Mucosa of descending colon (tissue), 3 donors: ENCODE measurements around the gene MPRIP. TPM values are rescaled to one million over a fixed set of nuclear protein-coding genes. Genes with fewer than 3 reads are reported as not detected.

Source experiments
- ATAC-seq: fragments of 200-7000 bp; cut with Tn5 transposase; one replicate; pipeline ENCODE4 v1.9.1; 2020; ENCODE audit warnings: mild to moderate bottlenecking, moderate library complexity
- DNase-seq, 3 donors: peaks; one replicate each; pipeline ENCODE4 v3.0.0-alpha.2; 2020
- H3K36me3 ChIP-seq: fragments of 200-600 bp; one replicate; pipeline ENCODE4 v1.8.0; 2021; ENCODE audit warnings: low read depth, mild to moderate bottlenecking
- H3K4me1 ChIP-seq: fragments of 200-600 bp; one replicate; pipeline ENCODE4 v1.8.0; 2021; ENCODE audit warnings: low read depth, mild to moderate bottlenecking
- H3K4me3 ChIP-seq: fragments of 200-600 bp; one replicate; pipeline ENCODE4 v1.8.0; 2021; ENCODE audit warnings: mild to moderate bottlenecking
- H3K9me3 ChIP-seq: fragments of 200-600 bp; one replicate; pipeline ENCODE4 v1.8.0; 2021; ENCODE audit warnings: mild to moderate bottlenecking
- intact Hi-C, 2 donors: fragments of 100-400 bp; cut with DNase I in 1 of 2; cut with micrococcal nuclease in 1 of 2; formaldehyde crosslinking; loops; one replicate each; pipeline versions ENCODE4 v1.11.0 to v1.11.1; 2022; cut with DNase I, micrococcal nuclease
- total RNA-seq, 3 donors: library from RNA; stranded (reverse); fragmentation: NEBNext Ultra II Directional in 2 of 3; extraction: Animal tissue kit (Norgen Biotek cat#: 25700) in 2 of 3; gene quantifications; one replicate each; pipeline versions ENCODE4 v1.2.1 to v1.2.4, GENCODE V29; 2021 to 2023
- TF ChIP-seq, protein P1 (sequence below): fragments of 200-600 bp; IDR thresholded peaks from one replicate; pipeline ENCODE4 v1.8.0; 2022; ENCODE audit warnings: antibody characterized with exemption, mild to moderate bottlenecking
- donor health status: DM: no; HTN: no; CAD: no; lungs with moderate emphysema.
- donor health status: DM: no; HTN: no; CAD: no.
- donor health status: DM: no; HTN: yes; CAD: no.

The MPRIP gene
- total RNA-seq, 3 donors from 2014 or later = 150 to 249 (median 231) TPM

DNA sequence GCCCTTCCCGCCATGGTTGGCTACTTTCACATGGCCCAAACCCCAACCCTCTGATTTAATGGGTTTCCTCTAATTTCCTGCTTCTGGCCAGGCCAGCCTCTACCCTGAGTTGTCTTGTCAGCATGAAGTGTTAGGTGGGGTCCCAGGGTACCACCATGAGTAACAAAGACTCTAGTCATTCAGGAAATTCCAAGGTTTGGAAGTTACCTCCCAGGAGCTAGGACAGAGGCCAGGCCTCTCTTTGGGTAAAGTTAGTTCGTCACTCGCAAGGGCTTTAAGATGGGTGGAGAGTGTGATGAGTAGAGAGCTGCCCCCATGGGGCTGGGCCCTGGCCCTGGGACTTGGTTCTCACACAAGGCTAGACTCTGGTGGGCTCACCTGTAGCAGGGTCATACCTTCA lies 109.3 kb downstream of the MPRIP start:
- no peaks in the 10 kb centered on the region for H3K4me1 ChIP-seq
- DNase-seq = no peak
- no peaks in the 10 kb centered on the region for H3K9me3 ChIP-seq
- intact Hi-C loops = no loop called here
- TF ChIP-seq, protein P1, sequence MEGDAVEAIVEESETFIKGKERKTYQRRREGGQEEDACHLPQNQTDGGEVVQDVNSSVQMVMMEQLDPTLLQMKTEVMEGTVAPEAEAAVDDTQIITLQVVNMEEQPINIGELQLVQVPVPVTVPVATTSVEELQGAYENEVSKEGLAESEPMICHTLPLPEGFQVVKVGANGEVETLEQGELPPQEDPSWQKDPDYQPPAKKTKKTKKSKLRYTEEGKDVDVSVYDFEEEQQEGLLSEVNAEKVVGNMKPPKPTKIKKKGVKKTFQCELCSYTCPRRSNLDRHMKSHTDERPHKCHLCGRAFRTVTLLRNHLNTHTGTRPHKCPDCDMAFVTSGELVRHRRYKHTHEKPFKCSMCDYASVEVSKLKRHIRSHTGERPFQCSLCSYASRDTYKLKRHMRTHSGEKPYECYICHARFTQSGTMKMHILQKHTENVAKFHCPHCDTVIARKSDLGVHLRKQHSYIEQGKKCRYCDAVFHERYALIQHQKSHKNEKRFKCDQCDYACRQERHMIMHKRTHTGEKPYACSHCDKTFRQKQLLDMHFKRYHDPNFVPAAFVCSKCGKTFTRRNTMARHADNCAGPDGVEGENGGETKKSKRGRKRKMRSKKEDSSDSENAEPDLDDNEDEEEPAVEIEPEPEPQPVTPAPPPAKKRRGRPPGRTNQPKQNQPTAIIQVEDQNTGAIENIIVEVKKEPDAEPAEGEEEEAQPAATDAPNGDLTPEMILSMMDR = no peak
- no peak for ATAC-seq
- no peaks in the 10 kb centered on the region for H3K36me3 ChIP-seq
- no peak overlapping the region for H3K4me3 ChIP-seq

DNA sequence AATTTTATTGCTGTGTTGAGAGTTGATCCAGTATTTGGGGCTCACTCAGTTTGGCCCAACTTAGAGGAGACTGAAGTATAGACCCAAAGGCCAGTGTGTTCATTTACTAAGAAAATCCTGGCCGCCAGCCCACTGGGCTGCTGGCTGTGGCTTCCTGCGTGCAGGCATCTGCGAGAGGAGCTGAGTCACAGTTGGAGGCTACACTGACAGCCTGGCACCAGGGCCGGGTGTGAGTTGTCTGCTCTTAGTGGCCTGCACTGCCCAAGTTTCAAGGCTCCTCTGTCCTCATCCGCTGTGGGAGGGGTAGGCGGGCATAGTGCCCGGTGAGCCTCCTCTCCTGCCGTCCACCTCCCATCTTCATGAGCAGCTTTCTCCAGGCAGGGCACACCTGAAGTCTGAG lies 109.7 kb downstream of the MPRIP start:
- DNase-seq (peak; percentile 44 to 79 (median 48)), ATAC-seq (peak; percentile 60)
- H3K4me1 ChIP-seq = no peaks in the 10 kb centered on the region
- TF ChIP-seq, protein P1 = no peak
- intact Hi-C loops = no loop called here
- H3K36me3 ChIP-seq = no peaks in the 10 kb centered on the region
- H3K9me3 ChIP-seq = no peaks in the 10 kb centered on the region
- H3K4me3 ChIP-seq = no peak overlapping the region

DNA sequence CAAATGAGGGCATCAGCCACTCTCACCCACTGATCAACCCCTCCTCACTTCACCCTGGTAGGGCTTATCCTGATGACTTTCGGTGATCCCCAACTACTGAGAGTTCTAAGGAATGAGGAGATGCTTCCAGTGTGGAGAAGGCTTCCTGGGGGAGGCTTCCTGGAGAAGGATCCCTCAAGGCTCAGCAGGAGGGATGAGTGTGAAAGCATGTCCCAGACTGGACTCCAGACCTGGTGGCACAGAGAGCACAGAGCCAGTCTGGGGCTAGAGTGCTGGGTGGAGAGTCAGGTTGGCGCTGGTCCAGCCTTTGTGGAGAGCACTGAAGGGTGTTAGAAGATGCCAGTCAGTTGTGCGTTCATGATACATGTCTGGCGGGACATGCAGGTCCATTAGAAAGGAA lies 110.1 kb downstream of the MPRIP start:
- no peak overlapping the region for H3K4me3 ChIP-seq
- TF ChIP-seq, protein P1 = no peak
- H3K36me3 ChIP-seq = no peaks in the 10 kb centered on the region
- DNase-seq = no peak
- no peaks in the 10 kb centered on the region for H3K4me1 ChIP-seq
- intact Hi-C loops = no loop called here
- no peaks in the 10 kb centered on the region for H3K9me3 ChIP-seq
- ATAC-seq = no peak

DNA sequence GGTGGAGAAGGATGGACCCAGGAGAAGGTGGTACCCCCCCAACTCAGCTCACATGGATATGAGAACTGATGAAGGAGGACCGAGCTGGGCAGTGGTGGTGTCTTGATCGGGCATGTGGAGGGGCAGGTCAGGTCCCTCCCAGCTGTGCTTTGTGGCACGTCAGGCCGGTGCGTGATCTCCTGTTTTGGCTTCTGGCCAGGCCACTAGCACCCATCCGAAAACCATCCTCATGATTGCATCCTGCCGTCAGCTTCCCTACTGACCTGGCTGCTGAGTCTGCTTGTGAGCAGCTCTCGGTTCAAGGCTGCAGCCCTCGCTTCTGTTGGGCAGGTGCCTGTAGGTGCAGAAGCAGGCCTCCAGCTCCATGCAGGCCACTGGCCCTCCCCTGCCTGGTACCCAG lies 110.8 kb downstream of the MPRIP start:
- TF ChIP-seq, protein P1 = no peak
- no peaks in the 10 kb centered on the region for H3K36me3 ChIP-seq
- DNase-seq = no peak
- no peak overlapping the region for H3K4me3 ChIP-seq
- H3K4me1 ChIP-seq = no peaks in the 10 kb centered on the region
- H3K9me3 ChIP-seq = no peaks in the 10 kb centered on the region
- intact Hi-C loops = no loop called here
- ATAC-seq = no peak

DNA sequence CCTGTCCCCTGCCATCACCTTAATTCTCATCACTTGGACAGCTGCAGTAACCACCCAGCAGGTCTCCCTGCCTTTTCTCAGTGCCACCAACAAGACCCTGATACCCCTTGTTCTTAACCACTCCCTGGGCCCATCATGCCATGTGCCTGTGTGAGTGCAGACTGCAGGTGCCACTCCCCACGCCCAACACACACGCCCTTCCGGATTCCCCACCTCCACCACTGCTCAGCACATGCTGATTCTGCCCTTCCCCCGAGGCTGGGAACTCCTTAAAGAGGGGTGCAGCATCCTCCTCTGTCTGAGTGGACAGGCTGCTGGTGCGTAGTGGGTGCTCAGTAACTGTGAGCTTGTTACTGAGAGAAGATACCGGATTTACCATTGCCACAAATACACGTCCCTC lies 111.5 kb downstream of the MPRIP start:
- Histone ChIP-seq H3K36me3 (peaks cover 5% of the 10 kb centered on the region), H3K4me3 (no peak overlapping the region), H3K9me3 (no peaks in the 10 kb centered on the region), H3K4me1 (no peaks in the 10 kb centered on the region)
- DNase-seq (no peak), ATAC-seq (no peak)
- TF ChIP-seq, protein P1 = no peak
- intact Hi-C loops = no loop called here

DNA sequence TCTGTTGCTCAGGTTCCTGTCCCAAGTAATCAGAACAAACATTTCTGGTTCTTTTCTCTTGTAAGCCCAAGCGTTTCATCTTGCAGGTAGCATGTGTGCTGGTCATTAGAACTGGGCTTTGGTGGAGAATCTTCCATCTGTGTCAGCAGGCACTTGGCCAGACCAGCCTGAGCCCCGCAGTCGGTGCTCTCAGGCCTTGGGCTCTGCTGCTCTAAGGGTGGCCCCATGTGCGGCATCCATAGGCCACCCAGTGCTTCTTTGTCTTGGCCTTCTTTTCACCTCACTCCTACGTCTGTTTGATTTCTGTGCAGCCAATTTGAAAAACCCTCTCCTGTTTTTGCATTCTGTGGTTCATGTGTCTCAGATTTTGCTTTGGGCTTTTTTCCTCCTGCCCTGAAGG lies 112.3 kb downstream of the MPRIP start:
- ATAC-seq (no peak), DNase-seq (no peak)
- intact Hi-C loops = no loop called here
- no peaks in the 10 kb centered on the region for H3K9me3 ChIP-seq
- no peaks in the 10 kb centered on the region for H3K4me1 ChIP-seq
- H3K36me3 ChIP-seq = peaks cover 10% of the 10 kb centered on the region
- TF ChIP-seq, protein P1 = no peak
- no peak overlapping the region for H3K4me3 ChIP-seq
